Lung microvascular endothelial cell (primary cell): ENCODE results near the gene SPINK4. TPM values are rescaled to one million over a fixed set of nuclear protein-coding genes. Genes with fewer than 3 reads are reported as not detected.
A peak's percentile ranks its signal among the peaks of the same experiment; 100 is the strongest.

Source experiments
- DNase-seq, 2 donors: peaks; one replicate each; pipeline versions ENCODE4 v3.0.0 to v3.0.0-alpha.2; 2010; ENCODE audit warnings: low read depth in 2 of 2
- total RNA-seq: library from RNA; depleted of rRNA; stranded (reverse); fragments of >200 nt; gene quantifications from 2 replicates; pipeline ENCODE4 v1.2.1, GENCODE V29; 2014

SPINK4 gene
- total RNA-seq, 1 donor from 2014 or later, result not detected

- DNase-seq, result no peak
Measured at GRCh38 chr9:33229359-33230114, 10.4 kb upstream of the SPINK4 start.

GRCh38 chr9:33230756-33231622 is 9.0 kb upstream of the SPINK4 start:
- DNase-seq, result no peak

GRCh38 chr9:33231623-33231942 is 8.4 kb upstream of the SPINK4 start:
- no peak for DNase-seq

- DNase-seq, result no peak
Measured at GRCh38 chr9:33232815-33233214, 7.2 kb upstream of the SPINK4 start.

GRCh38 chr9:33233626-33234342 is 6.2 kb upstream of the SPINK4 start:
- DNase-seq, result peak in 1 of 2 donors; percentile 80

GRCh38 chr9:33234511-33235467 is 5.2 kb upstream of the SPINK4 start:
- no peak for DNase-seq

- peak in 1 of 2 donors; percentile 26 for DNase-seq
Measured at GRCh38 chr9:33236571-33236970, 3.4 kb upstream of the SPINK4 start.

- no peak for DNase-seq
Measured at GRCh38 chr9:33241298-33241697, 1.3 kb downstream of the SPINK4 start.

GRCh38 chr9:33242609-33243134 is 2.7 kb downstream of the SPINK4 start:
- no peak for DNase-seq

- DNase-seq, result no peak
Measured at GRCh38 chr9:33244137-33244784, 4.3 kb downstream of the SPINK4 start.

- no peak for DNase-seq
Measured at GRCh38 chr9:33245341-33245740, 5.4 kb downstream of the SPINK4 start.

GRCh38 chr9:33246269-33246860 is 6.4 kb downstream of the SPINK4 start:
- no peak for DNase-seq

GRCh38 chr9:33248606-33249005 is 8.6 kb downstream of the SPINK4 start:
- no peak for DNase-seq

- DNase-seq, result peak in 1 of 2 donors; percentile 22
Measured at GRCh38 chr9:33249087-33249658, 9.2 kb downstream of the SPINK4 start.

GRCh38 chr9:33249983-33250382 is 10.0 kb downstream of the SPINK4 start:
- no peak for DNase-seq

- peak; percentile 29 to 35 for DNase-seq
Measured at GRCh38 chr9:33250458-33250995, 10.6 kb downstream of the SPINK4 start.

GRCh38 chr9:33254211-33254610 is 14.2 kb downstream of the SPINK4 start:
- DNase-seq, result no peak

GRCh38 chr9:33255014-33255413 is 15.0 kb downstream of the SPINK4 start:
- DNase-seq, result no peak

- no peak for DNase-seq
Measured at GRCh38 chr9:33255471-33255870, 15.5 kb downstream of the SPINK4 start.
